ENCODE data around the gene PDYN. TPM values are rescaled to one million over a fixed set of nuclear protein-coding genes. Genes with fewer than 3 reads are reported as not detected.

Gene PDYN
- total and polyA plus RNA-seq, 9 donors, result not detected

GRCh38 chr20:1945134-1945618 is 48.7 kb downstream of the PDYN start:
- H3K27ac ChIP-seq (ENCODE audit: low read length), result peak overlapping the region; percentile 88
- DNase-seq, result peak; percentile 74
- H3K4me1 ChIP-seq (ENCODE audit: control insufficient read depth, insufficient read depth, low read length), result peaks cover 74% of the 10 kb centered on the region

DNA sequence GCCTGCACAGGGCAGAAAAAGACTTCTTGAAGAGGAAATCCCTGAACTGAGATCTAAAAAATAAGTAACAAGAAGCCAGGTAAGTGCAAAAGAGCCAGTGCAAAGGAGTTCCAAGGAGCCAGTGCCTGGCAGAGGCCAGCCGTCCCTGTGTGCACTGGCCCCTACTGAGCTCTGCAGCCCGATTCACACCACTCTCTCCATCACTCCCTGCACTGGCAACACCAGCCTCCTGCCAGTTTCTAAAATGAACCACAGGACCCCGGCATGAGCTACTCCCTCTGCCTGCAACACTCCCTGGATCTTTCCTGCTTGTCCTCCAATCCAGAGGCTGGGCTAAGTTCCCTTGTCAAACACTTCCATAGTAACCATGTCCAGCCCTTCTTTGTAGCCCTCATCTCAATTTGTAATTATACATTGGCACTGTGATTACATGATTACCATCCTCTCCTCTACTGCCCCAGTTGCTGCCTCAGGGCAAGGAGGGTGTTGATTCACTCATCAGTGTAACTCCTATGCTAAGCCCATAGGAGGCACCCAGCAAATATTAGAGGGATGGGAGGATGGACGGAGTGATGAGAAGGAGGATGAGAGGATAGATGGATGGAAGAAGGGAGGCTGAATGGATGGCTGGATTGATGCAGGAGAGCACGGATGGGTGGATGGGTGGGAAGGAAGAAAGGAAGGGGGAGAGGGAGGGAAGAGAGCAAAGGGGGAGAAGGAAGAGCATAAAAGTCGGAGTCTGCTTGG is 49.3 kb downstream of the PDYN start:
- 69% methylated on average over 6 of the region's 6 CpGs for WGBS (ENCODE audit: insufficient coverage)
- H3K27ac ChIP-seq (ENCODE audit: low read length), result peak overlapping the region; percentile 88
- H3K4me1 ChIP-seq (ENCODE audit: control insufficient read depth, insufficient read depth, low read length), result peaks cover 73% of the 10 kb centered on the region
- no peaks in the 10 kb centered on the region for H3K9me3 ChIP-seq (replicated peaks; ENCODE audit: control insufficient read depth, low read depth, low read length)
- H3K36me3 ChIP-seq (ENCODE audit: control insufficient read depth, insufficient read depth, low read length), result no peaks in the 10 kb centered on the region
- no peak for DNase-seq
- H3K27me3 ChIP-seq (ENCODE audit: control insufficient read depth, insufficient read depth, low read length), result peaks cover 8% of the 10 kb centered on the region
- no peak overlapping the region for H3K4me3 ChIP-seq (ENCODE audit: low read length)

More at GRCh38 chr20:1945134-1945618, 48.7 kb downstream of the PDYN start:
- WGBS (ENCODE audit: insufficient coverage), result 66% methylated on average over 9 of the region's 9 CpGs
- no peaks in the 10 kb centered on the region for H3K9me3 ChIP-seq (replicated peaks; ENCODE audit: control insufficient read depth, low read depth, low read length)
- no peak overlapping the region for H3K4me3 ChIP-seq (ENCODE audit: low read length)
- no peaks in the 10 kb centered on the region for H3K36me3 ChIP-seq (ENCODE audit: control insufficient read depth, insufficient read depth, low read length)
- H3K27me3 ChIP-seq (ENCODE audit: control insufficient read depth, insufficient read depth, low read length), result peaks cover 8% of the 10 kb centered on the region

GRCh38 chr20:1943275-1944002 is 50.4 kb downstream of the PDYN start:
- DNase-seq, result peak; percentile 67
- 59% methylated on average over 6 of the region's 8 CpGs for WGBS (ENCODE audit: insufficient coverage)
- H3K27ac ChIP-seq (ENCODE audit: low read length), result no peak overlapping the region

DNA sequence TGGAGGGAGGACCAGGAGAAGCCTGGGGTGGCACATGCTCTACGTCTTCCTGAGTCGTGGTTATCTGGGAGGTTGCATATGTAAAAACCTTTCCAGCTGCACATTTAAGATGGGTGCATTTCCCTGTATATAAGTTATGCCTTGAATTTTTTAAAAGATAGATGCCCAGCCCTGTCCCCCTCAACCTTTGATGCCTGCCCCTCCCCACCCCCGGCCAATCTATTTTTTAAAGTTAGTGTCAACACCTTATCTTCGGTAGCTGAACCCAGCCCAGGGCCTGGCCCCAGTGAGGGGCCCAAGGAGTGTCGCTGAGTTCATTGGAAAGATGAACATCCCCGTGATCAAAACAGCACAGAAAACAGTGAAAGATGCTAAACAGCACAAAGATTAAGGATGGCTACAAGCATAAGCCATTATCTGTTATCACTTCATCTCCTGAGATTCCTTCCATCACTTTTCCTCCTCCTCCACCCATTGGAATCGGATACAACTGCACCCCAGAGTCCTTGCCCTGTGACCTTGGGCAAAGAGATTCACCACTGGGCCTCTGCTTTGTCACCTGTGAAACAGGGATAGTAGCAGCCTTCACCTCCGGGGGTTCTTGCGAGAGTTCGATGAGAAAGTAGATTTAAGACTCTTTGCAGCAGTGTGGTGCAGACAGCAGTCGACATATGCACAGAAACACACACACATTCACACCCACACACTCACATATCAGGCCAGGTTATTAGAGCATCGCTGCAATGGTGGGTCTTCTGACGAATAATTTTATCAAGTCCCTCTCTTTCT is 51.2 kb downstream of the PDYN start:
- no peak for DNase-seq
- Histone ChIP-seq H3K36me3 (ENCODE audit: control insufficient read depth, insufficient read depth, low read length) (peaks cover 10% of the 10 kb centered on the region), H3K4me3 (ENCODE audit: low read length) (no peak overlapping the region), H3K9me3 (replicated peaks; ENCODE audit: control insufficient read depth, low read depth, low read length) (no peaks in the 10 kb centered on the region), H3K27me3 (ENCODE audit: control insufficient read depth, insufficient read depth, low read length) (peaks cover 8% of the 10 kb centered on the region), H3K4me1 (ENCODE audit: control insufficient read depth, insufficient read depth, low read length) (peaks cover 65% of the 10 kb centered on the region), H3K27ac (ENCODE audit: low read length) (no peak overlapping the region)
- WGBS (ENCODE audit: insufficient coverage), result 83% methylated on average over 9 of the region's 13 CpGs

More at GRCh38 chr20:1943275-1944002, 50.4 kb downstream of the PDYN start:
- Histone ChIP-seq H3K27me3 (ENCODE audit: control insufficient read depth, insufficient read depth, low read length) (peaks cover 8% of the 10 kb centered on the region), H3K9me3 (replicated peaks; ENCODE audit: control insufficient read depth, low read depth, low read length) (no peaks in the 10 kb centered on the region), H3K4me1 (ENCODE audit: control insufficient read depth, insufficient read depth, low read length) (peaks cover 69% of the 10 kb centered on the region), H3K36me3 (ENCODE audit: control insufficient read depth, insufficient read depth, low read length) (peaks cover 9% of the 10 kb centered on the region), H3K4me3 (ENCODE audit: low read length) (no peak overlapping the region)

DNA sequence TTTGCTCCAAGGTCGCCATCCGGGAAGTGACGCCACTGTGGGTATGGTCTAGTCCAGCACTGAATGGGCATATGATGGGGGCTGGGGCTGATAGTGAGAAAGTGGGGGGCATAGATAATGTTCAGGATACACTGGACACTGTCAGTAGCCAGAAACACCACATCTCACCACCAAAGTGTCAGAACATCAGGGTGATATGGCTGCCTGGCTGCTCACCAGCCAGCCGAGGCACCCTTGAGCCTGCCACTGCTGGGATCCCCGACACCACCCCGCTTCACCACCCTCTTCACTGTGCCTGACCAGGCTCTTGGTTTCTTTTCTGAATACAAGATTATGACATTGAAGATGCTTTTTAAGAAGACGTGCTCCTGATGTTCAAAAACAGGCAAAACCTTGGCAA is 51.8 kb downstream of the PDYN start:
- Histone ChIP-seq H3K4me3 (ENCODE audit: low read length) (no peak overlapping the region), H3K27ac (ENCODE audit: low read length) (no peak overlapping the region), H3K4me1 (ENCODE audit: control insufficient read depth, insufficient read depth, low read length) (peaks cover 59% of the 10 kb centered on the region), H3K36me3 (ENCODE audit: control insufficient read depth, insufficient read depth, low read length) (peaks cover 10% of the 10 kb centered on the region), H3K9me3 (replicated peaks; ENCODE audit: control insufficient read depth, low read depth, low read length) (no peaks in the 10 kb centered on the region), H3K27me3 (ENCODE audit: control insufficient read depth, insufficient read depth, low read length) (peaks cover 7% of the 10 kb centered on the region)
- 89% methylated on average over 4 of the region's 7 CpGs for WGBS (ENCODE audit: insufficient coverage)
- DNase-seq, result no peak

DNA sequence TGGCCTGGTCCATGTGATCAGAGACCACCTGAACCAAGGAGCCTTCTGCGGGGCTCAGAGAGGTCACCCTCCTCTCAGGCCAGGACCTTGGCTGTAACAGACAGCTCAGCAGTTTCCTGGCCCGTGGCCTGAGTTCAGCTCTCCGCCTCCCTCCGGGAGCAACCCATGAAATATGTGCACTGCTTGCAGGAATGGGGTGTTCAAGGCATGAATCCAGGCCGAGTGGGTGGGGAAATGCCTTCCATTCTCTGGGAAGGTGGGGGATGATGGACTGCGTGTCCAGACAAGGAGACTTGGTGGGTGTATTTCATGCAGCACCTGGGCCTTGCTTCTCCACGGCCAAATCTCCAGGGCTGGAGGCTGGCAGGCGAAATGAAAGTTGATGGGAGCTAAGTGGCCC is 52.6 kb downstream of the PDYN start:
- no peak for DNase-seq
- Histone ChIP-seq H3K4me3 (ENCODE audit: low read length) (no peak overlapping the region), H3K27ac (ENCODE audit: low read length) (no peak overlapping the region), H3K9me3 (replicated peaks; ENCODE audit: control insufficient read depth, low read depth, low read length) (no peaks in the 10 kb centered on the region), H3K4me1 (ENCODE audit: control insufficient read depth, insufficient read depth, low read length) (peaks cover 52% of the 10 kb centered on the region), H3K36me3 (ENCODE audit: control insufficient read depth, insufficient read depth, low read length) (peaks cover 10% of the 10 kb centered on the region), H3K27me3 (ENCODE audit: control insufficient read depth, insufficient read depth, low read length) (peaks cover 2% of the 10 kb centered on the region)
- 54% methylated on average over 6 of the region's 8 CpGs for WGBS (ENCODE audit: insufficient coverage)

DNA sequence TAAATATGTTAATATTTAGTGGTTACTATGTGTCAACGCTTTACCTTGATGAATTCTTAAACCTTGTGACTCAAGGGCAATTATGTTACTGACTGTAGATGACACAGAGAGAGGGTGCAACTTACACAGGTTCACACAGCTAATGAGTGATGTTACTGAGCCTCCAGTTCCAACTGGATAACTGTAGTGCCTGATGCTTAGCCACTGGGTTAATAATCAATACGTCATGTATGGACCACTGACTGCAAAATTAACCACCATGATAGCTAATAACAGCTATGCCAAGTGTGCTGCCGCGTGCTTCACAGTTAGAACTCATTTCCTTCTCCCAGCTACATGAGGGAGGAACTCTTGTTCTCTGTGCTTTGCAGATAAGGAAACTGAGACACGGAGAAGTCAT is 53.3 kb downstream of the PDYN start:
- WGBS (ENCODE audit: insufficient coverage), result 90% methylated on average over 4 of the region's 5 CpGs
- no peaks in the 10 kb centered on the region for H3K9me3 ChIP-seq (replicated peaks; ENCODE audit: control insufficient read depth, low read depth, low read length)
- H3K27me3 ChIP-seq (ENCODE audit: control insufficient read depth, insufficient read depth, low read length), result peaks cover 2% of the 10 kb centered on the region
- peaks cover 50% of the 10 kb centered on the region for H3K4me1 ChIP-seq (ENCODE audit: control insufficient read depth, insufficient read depth, low read length)
- no peak for DNase-seq
- H3K27ac ChIP-seq (ENCODE audit: low read length), result no peak overlapping the region
- peaks cover 10% of the 10 kb centered on the region for H3K36me3 ChIP-seq (ENCODE audit: control insufficient read depth, insufficient read depth, low read length)
- no peak overlapping the region for H3K4me3 ChIP-seq (ENCODE audit: low read length)

DNA sequence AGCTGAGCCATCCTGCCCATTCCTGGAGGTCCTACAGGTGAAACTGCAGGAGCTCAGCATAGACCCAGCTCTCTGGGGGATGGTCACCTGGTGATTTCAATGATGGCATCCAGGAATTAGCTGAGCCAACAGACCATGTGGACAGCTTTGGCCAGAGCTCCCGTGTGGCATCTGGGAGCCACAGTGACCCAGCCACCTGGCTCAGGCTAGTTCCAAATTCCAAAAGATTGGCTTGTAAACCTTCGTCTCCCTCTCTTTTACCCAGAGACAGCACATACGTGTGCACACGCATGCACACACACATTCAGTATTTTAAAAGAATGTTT is 54.6 kb downstream of the PDYN start:
- DNase-seq, result no peak
- peaks cover 48% of the 10 kb centered on the region for H3K4me1 ChIP-seq (ENCODE audit: control insufficient read depth, insufficient read depth, low read length)
- WGBS (ENCODE audit: insufficient coverage), result no CpG with 5 or more reads among the region's 4 CpGs
- H3K9me3 ChIP-seq (replicated peaks; ENCODE audit: control insufficient read depth, low read depth, low read length), result no peaks in the 10 kb centered on the region
- peaks cover 14% of the 10 kb centered on the region for H3K36me3 ChIP-seq (ENCODE audit: control insufficient read depth, insufficient read depth, low read length)
- no peak overlapping the region for H3K27ac ChIP-seq (ENCODE audit: low read length)
- H3K4me3 ChIP-seq (ENCODE audit: low read length), result no peak overlapping the region
- H3K27me3 ChIP-seq (ENCODE audit: control insufficient read depth, insufficient read depth, low read length), result no peaks in the 10 kb centered on the region

GRCh38 chr20:1938464-1939269 is 55.2 kb downstream of the PDYN start:
- H3K36me3 ChIP-seq (ENCODE audit: control insufficient read depth, insufficient read depth, low read length), result peaks cover 14% of the 10 kb centered on the region
- H3K9me3 ChIP-seq (replicated peaks; ENCODE audit: control insufficient read depth, low read depth, low read length), result no peaks in the 10 kb centered on the region
- no peaks in the 10 kb centered on the region for H3K27me3 ChIP-seq (ENCODE audit: control insufficient read depth, insufficient read depth, low read length)
- no peak overlapping the region for H3K27ac ChIP-seq (ENCODE audit: low read length)
- 82% methylated on average over 7 of the region's 14 CpGs for WGBS (ENCODE audit: insufficient coverage)
- no peak overlapping the region for H3K4me3 ChIP-seq (ENCODE audit: low read length)
- peaks cover 46% of the 10 kb centered on the region for H3K4me1 ChIP-seq (ENCODE audit: control insufficient read depth, insufficient read depth, low read length)
- no peak for DNase-seq

Data from muscle of leg (tissue), 11 donors.